Measurements from ENCODE around the gene POLR1G.

The POLR1G gene

GRCh38 chr19:45380107-45380506 lies 26.3 kb upstream of the POLR1G start:
- no peak for TF ChIP-seq CTCF (conservative IDR thresholded peaks at IDR 0.05; ENCODE audit: low read depth, low read length)
- no peak for DNase-seq (ENCODE audit: low read depth)
- no peak overlapping the region for H3K4me3 ChIP-seq (ENCODE audit: low read depth, low read length)

- no peak for TF ChIP-seq CTCF (conservative IDR thresholded peaks at IDR 0.05; ENCODE audit: low read depth, low read length)
- DNase-seq (ENCODE audit: low read depth): no peak
- H3K4me3 ChIP-seq (ENCODE audit: low read depth, low read length): no peak overlapping the region
Measured at GRCh38 chr19:45382426-45382825, 24.0 kb upstream of the POLR1G start.

- DNase-seq (ENCODE audit: low read depth): no peak
- H3K4me3 ChIP-seq (ENCODE audit: low read depth, low read length): peak overlapping the region; percentile 22
- TF ChIP-seq CTCF (conservative IDR thresholded peaks at IDR 0.05; ENCODE audit: low read depth, low read length): no peak
Measured at GRCh38 chr19:45385392-45386221, 20.8 kb upstream of the POLR1G start.

GRCh38 chr19:45391346-45391745 lies 15.1 kb upstream of the POLR1G start:
- no peak overlapping the region for H3K4me3 ChIP-seq (ENCODE audit: low read depth, low read length)
- peak; percentile 44 for DNase-seq (ENCODE audit: low read depth)
- TF ChIP-seq CTCF (conservative IDR thresholded peaks at IDR 0.05; ENCODE audit: low read depth, low read length): no peak

GRCh38 chr19:45391871-45392665 lies 14.4 kb upstream of the POLR1G start:
- DNase-seq (ENCODE audit: low read depth): no peak
- no peak overlapping the region for H3K4me3 ChIP-seq (ENCODE audit: low read depth, low read length)

More at GRCh38 chr19:45391871-45392665, 14.4 kb upstream of the POLR1G start:
- TF ChIP-seq CTCF (conservative IDR thresholded peaks at IDR 0.05; ENCODE audit: low read depth, low read length): no peak
